ENCODE measurements around the gene MRPL40.

Gene MRPL40

DNA sequence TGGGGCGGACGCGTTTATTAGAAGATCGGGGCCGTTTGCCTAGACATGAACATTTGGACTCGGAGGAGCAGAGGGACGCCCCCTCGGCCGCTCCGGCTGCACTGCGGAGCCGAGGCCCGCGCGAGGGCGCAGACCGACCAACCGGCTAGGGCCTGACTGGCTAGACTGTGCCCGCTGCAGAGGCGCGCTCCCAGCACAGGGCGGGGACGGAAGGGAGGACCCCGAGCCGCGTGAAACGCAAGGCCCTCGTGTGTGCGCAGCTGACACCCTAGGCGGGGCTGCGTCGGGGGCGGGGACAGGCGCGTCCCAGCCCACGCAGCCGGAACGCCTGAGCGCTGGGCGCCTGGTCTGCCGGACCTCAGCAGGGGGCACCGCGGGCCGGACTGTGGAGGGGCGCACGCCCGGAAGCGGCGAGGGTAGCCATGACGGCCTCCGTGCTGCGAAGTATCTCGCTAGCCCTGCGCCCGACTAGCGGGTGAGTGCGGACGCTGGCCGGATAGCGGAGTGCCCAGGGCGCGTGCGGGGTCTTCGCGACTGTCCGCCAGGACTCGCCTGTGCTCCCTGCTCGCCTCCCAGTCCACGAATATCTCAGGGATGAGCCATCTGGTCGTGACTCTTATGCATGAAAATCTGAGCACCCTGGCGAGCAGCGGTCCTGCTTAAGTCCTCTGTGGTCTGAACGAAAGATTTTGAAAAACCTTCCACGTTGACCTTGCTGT is at the start of gene MRPL40:
Gene MRPL40 (plus strand): TSS at position 413 of the 719 bp plus-strand sequence. CDS start 10 bp downstream, at position 423.
- DNase-seq (ENCODE audit: low spot score) = peak; percentile 92

DNA sequence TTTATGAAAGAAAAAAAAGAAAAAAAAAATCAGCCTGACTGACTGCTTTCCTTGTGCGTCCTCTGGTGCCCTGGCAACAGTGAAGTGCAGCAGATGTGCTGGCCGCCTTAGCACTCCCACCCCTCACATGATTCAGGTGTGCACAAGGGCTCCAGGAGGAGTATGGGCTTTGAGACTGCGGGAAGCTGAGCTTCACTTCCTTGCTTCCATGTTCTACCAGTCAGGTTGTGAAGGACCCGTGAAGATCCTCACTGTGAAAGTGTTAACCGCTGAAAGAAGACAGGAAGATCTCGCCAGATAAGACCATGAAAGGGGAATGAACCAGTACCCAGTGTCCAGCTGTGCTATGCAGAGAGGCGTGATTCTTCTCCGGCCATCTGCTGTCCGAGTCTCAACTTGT is 49.1 kb upstream of the MRPL40 start:
- no peak for DNase-seq (ENCODE audit: low spot score)

DNA sequence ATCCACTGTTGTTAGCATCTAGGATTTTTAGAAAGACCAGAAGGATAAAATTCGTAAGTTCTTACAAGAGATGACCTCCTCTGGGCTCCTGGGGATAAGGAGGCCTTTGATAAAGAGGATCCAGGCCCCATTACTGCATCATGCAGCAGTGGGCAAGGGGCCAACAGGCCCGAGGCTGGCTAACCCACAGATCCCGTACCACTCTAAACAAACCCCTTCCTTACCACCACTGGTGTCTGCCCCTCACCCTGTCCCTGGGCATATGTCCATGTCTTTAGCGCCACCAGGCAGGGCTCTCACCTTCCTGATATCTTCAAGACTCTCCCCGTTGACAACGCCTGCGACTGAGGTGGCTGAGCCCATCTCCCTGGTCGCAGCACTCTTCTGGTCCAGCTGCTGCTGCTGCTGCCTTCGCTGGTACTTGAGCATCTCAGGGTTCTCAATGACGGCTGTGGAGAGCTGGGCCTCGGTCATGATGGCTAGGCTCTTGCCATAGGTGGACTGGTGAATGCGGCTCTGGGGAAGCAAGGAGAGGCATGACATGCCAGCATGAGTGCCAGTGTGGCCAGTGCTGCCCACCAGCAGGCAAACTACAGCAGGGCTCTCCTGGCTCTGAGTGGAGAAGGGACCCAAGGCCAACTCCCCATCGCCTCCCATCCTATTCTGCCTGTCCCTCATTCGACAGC is 47.0 kb upstream of the MRPL40 start:
- no peak for DNase-seq (ENCODE audit: low spot score)

DNA sequence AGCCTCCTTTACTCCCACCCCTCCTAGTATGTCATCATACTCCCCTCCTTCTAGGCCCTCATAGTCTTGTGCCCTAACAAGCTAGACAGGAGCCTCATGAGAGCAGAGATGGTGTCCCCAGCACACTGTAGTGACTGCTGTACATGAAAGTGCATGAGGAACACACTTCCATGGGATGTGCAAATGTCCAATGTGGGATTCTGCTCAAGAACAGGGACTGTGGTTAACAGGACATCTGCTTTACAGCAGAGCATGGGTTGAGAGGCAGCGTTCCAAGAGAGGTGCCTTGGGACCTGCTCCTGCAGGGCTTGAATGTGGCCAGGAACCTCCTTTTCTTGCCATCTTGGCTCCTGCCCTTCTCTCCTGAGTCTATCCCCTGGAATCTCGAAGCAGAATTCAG is 46.1 kb upstream of the MRPL40 start:
- DNase-seq (ENCODE audit: low spot score) = no peak

- no peak for DNase-seq (ENCODE audit: low spot score)
These were observed 45.3 kb upstream of the MRPL40 start for GRCh38 chr22:19387038-19387437.

- DNase-seq (ENCODE audit: low spot score) = no peak
These were observed 44.8 kb upstream of the MRPL40 start for GRCh38 chr22:19387575-19387974.

- no peak for DNase-seq (ENCODE audit: low spot score)
These were observed 38.6 kb upstream of the MRPL40 start for GRCh38 chr22:19393704-19394103.

DNA sequence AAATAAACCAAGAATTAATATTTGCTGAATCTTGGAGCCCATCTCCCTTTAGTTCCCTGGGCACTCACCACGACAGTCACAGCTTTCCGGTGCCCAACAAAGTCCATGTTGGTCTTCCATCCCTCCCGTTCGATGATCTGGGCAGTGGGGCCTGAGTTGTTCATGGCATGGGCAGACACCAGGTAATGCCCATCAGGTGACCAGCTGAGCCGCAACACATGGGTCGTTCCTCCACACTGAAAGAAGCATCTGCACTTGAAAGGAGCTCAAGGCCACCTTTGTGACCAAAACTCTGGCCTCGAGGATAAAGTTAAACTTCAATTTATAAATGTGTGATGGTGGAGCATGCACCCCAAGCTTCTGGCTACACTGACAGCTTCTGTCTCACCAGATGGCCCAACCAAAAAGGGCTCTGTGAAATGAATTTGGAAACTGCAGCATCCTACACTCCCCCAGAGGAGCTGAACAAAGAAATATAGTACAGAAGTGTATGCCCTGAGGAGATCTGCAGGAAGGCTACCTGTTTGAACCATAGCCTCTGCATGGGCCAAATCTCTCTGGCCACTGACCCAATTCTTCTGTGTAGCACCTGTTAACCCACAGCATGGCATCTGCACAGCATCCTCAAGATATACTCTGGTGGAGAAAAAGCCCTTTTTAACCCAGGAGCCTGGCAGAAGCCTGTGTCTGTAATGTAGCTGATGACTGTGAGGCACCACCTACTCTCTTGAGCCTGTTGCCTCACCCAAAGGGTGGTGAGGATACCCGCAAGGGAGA is 37.9 kb upstream of the MRPL40 start:
- DNase-seq (ENCODE audit: low spot score) = no peak

- no peak for DNase-seq (ENCODE audit: low spot score)
These were observed 37.1 kb upstream of the MRPL40 start for GRCh38 chr22:19395276-19395675.

DNA sequence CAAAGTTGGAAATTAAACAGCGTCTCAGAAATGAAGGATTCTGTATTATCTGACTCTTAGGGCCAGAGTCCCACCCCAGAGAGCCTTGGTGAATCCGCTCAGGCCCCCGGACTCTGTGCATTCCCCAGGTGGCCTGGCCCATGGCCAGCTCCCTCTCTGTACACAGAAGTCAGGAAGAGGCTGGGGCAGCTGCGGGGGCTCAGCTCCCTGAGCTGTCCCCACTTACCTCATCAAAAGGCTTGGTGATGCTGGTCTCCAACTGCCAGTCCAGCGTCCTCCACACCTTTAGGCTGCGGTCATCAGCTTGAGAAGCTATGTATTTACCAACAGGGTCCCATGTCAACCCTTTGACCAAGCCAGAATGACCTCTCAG is 35.8 kb upstream of the MRPL40 start:
- DNase-seq (ENCODE audit: low spot score) = no peak

- no peak for DNase-seq (ENCODE audit: low spot score)
These were observed 35.2 kb upstream of the MRPL40 start for GRCh38 chr22:19396934-19397733.

- DNase-seq (ENCODE audit: low spot score) = no peak
These were observed 34.6 kb upstream of the MRPL40 start for GRCh38 chr22:19397734-19398104.

GRCh38 chr22:19398206-19398605 is 34.1 kb upstream of the MRPL40 start:
- DNase-seq (ENCODE audit: low spot score) = no peak

DNA sequence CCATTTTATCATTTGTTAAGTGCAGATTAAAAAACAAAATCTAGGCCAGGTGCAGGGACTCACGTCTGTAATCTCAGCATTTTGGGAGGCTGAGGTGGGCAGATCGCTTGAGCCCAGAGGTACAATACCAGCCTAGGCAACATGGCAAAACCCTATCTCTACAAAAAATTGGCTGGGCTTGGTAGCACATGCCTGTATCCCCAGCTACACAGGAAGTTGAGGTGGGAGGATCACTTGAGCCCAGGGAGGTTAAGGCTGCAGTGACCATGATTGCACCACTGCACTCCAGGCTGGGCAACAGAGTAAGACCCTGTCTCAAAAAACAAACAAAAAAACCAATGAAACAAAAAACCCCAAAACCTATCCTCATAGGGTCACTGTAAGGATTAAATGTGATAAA is 33.7 kb upstream of the MRPL40 start:
- DNase-seq (ENCODE audit: low spot score) = no peak

DNA sequence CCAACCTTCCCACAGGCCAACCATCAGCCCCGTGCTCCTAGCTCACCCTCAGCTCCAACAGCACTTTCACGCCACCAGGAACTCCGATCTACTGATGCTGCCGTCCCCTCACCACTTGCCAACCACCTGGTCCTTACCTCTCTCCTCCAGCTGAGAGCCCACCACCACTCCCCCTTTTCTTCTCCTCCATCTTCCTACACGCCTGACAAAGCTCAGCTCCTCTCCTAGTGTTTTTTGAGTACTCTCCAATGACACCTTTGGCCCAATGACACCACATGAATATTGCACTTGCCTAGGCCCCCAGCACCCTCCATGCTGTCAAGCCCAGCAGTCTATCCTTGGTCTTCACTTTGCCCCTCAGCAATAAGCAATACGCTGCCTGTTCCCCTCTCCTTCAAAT is 31.5 kb upstream of the MRPL40 start:
- DNase-seq (ENCODE audit: low spot score) = no peak

DNA sequence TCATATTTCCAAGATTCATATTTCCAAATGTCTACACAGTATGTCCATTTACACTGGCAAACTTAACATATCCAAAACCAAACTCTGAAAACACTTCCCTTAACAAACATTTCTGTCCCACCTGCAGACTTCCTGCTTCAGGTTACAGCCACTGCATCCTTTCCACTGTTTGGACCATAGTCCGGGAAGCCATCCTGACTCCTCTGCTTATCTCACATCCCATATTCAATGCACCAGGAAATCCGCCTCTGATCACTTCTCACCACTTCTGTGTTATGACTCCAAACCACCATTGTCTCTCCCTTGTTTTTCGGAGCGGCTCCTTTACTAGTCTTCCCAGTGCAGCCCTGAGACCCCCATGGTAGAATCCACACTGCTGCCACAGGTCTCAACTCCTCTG is 30.9 kb upstream of the MRPL40 start:
- no peak for DNase-seq (ENCODE audit: low spot score)

DNA sequence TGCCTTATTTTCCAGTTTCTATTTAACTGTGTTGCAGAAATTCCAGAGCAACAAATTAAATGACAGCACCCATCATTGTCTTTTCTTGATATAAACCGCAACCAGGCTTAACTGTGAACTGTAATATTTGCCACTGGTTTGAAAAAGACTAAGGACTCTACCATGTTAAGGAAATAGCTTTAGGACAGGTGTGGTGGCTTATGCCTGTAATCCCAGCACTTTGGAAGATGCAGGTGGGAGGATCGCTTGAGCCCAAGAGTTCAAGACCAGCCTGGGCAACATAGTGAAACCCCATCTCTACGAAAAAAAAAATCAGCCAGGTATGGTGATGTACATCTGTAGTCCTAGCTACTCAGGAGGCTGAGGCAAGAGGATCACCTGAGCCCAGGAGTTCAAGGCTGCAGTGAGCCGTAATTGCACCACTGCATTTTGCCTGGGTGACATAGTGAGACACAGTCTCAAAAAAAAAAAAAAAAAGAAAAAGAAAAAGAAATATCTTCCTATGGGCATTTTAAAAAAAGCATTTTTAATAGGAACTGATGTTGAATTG is 29.6 kb upstream of the MRPL40 start:
- DNase-seq (ENCODE audit: low spot score) = no peak

GRCh38 chr22:19404676-19405075 is 27.7 kb upstream of the MRPL40 start:
- DNase-seq (ENCODE audit: low spot score) = no peak

DNA sequence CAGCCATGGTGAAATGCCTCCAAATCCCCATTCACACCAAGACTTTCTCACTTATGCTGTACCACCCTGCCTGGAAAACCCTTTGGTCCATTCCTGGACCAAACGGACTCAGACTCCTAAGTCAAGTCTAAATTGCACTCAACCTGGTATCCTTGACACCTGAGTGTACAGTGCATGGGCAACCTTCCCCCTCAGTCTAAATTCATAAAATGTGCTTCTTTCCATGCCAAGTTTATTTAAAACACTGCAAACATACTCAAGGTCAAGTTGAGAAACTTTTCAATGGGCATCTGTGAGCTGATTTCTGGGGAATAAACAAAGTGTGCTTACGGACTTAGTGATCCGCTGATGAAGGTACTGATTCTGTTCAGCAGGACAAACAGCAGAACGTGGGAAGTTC is 27.2 kb upstream of the MRPL40 start:
- no peak for DNase-seq (ENCODE audit: low spot score)

GRCh38 chr22:19405652-19406051 is 26.7 kb upstream of the MRPL40 start:
- DNase-seq (ENCODE audit: low spot score) = no peak

GRCh38 chr22:19406281-19406811 is 26.0 kb upstream of the MRPL40 start:
- no peak for DNase-seq (ENCODE audit: low spot score)

DNA sequence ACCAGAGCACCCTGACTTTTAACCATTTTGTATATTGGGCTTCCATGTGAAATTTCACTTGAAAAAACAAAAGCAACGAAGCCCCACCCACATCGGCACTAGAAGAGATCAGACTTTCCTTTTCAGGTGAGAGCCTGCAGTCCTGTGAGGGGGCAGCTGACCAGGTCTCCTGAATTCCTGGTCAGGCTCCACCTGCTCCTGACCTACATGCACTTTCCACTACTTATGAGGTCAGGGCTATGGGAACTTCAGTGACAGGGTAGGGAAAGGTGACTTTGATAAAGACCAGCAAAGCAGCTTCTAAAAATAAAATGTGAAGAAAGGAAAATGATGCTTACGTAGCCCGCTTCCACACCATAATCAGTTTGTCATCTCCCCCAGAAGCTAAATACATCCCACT is 25.5 kb upstream of the MRPL40 start:
- DNase-seq (ENCODE audit: low spot score) = no peak
